Cardiac muscle cell (in vitro differentiated cells and primary cell): Measurements from ENCODE around the gene CCDC6. TPM values are rescaled to one million over a fixed set of nuclear protein-coding genes. Genes with fewer than 3 reads are reported as not detected.

ENCODE experiments used
- DNase-seq, 2 donors: peaks; one replicate each; pipeline versions ENCODE4 v3.0.0 to v3.0.0-alpha.2; 2010 to 2017; ENCODE audit warnings: low read depth in 1 of 2, low spot score in 1 of 2
- H3K27ac ChIP-seq: fragments of 200-600 bp; sonication (generic); 2 replicates; pipeline ENCODE4 v1.5.1; 2016
- H3K27me3 ChIP-seq: fragments of 200-600 bp; sonication (generic); 2 replicates; pipeline ENCODE4 v1.6.0; 2016; ENCODE audit warnings: control low read depth
- H3K36me3 ChIP-seq: fragments of 200-600 bp; sonication (generic); 2 replicates; pipeline ENCODE4 v1.5.1; 2016; ENCODE audit warnings: control low read depth
- H3K4me1 ChIP-seq: fragments of 200-600 bp; sonication (generic); 2 replicates; pipeline ENCODE4 v1.8.1; 2017; ENCODE audit warnings: low read depth, mild to moderate bottlenecking, mixed run types
- H3K4me3 ChIP-seq: fragments of 200-600 bp; sonication (generic); 2 replicates; pipeline ENCODE4 v1.5.1; 2016; ENCODE audit warnings: mild to moderate bottlenecking
- H3K9me3 ChIP-seq: fragments of 200-600 bp; sonication (generic); 2 replicates; pipeline ENCODE4 v1.5.1; 2017; ENCODE audit warnings: low read depth, mild to moderate bottlenecking, control low read depth
- CTCF ChIP-seq: IDR thresholded peaks from 2 replicates; pipeline ENCODE4 v1.5.1; 2012; ENCODE audit warnings: low read depth, mild to moderate bottlenecking, low read length
- polyA plus RNA-seq: library from polyadenylated mRNA; unstranded; fragments of >200 nt; fragmentation: Nextera tagmentation; extraction: Ambion mirVana; gene quantifications from 2 replicates; pipeline ENCODE4 v1.2.1, GENCODE V29; 2016
- total RNA-seq: library from RNA; depleted of rRNA; stranded (reverse); fragments of >200 nt; gene quantifications from 2 replicates; pipeline ENCODE4 v1.2.3, GENCODE V29; 2016

CCDC6 gene
- total and polyA plus RNA-seq, 2 experiments from 2014 or later, result 11.0 to 22.2 TPM

- Histone ChIP-seq H3K27ac (peak overlapping the region; percentile 34), H3K36me3 (no peaks in the 10 kb centered on the region), H3K9me3 (no peaks in the 10 kb centered on the region), H3K4me3 (no peak overlapping the region), H3K27me3 (no peaks in the 10 kb centered on the region), H3K4me1 (peaks cover 38% of the 10 kb centered on the region)
- peak in 1 of 2 donors; percentile 59 for DNase-seq
- no peak for TF ChIP-seq CTCF
These were observed 8.1 kb downstream of the CCDC6 start for GRCh38 chr10:59898125-59898835.

- DNase-seq, result peak in 1 of 2 donors; percentile 25
These were observed 10.2 kb downstream of the CCDC6 start for GRCh38 chr10:59896191-59896590.

GRCh38 chr10:59895629-59896116 is 10.7 kb downstream of the CCDC6 start:
- H3K4me3 ChIP-seq, result no peak overlapping the region
- no peaks in the 10 kb centered on the region for H3K27me3 ChIP-seq
- H3K27ac ChIP-seq, result peak overlapping the region; percentile 75
- no peaks in the 10 kb centered on the region for H3K36me3 ChIP-seq
- no peak for TF ChIP-seq CTCF
- no peak for DNase-seq
- no peaks in the 10 kb centered on the region for H3K9me3 ChIP-seq
- H3K4me1 ChIP-seq, result peaks cover 38% of the 10 kb centered on the region

More at GRCh38 chr10:59896191-59896590, 10.2 kb downstream of the CCDC6 start:
- H3K4me1 ChIP-seq, result peaks cover 38% of the 10 kb centered on the region
- H3K9me3 ChIP-seq, result no peaks in the 10 kb centered on the region
- no peaks in the 10 kb centered on the region for H3K36me3 ChIP-seq
- H3K27me3 ChIP-seq, result no peaks in the 10 kb centered on the region
- H3K4me3 ChIP-seq, result no peak overlapping the region
- peak overlapping the region; percentile 75 for H3K27ac ChIP-seq
- TF ChIP-seq CTCF, result no peak

GRCh38 chr10:59894114-59894513 is 12.2 kb downstream of the CCDC6 start:
- H3K27me3 ChIP-seq, result no peaks in the 10 kb centered on the region
- no peak for TF ChIP-seq CTCF
- H3K4me3 ChIP-seq, result no peak overlapping the region
- peak in 1 of 2 donors; percentile 87 for DNase-seq
- H3K9me3 ChIP-seq, result no peaks in the 10 kb centered on the region
- no peaks in the 10 kb centered on the region for H3K36me3 ChIP-seq
- H3K4me1 ChIP-seq, result peaks cover 32% of the 10 kb centered on the region
- H3K27ac ChIP-seq, result no peak overlapping the region

GRCh38 chr10:59892697-59893096 is 13.7 kb downstream of the CCDC6 start:
- peaks cover 21% of the 10 kb centered on the region for H3K4me1 ChIP-seq
- H3K27me3 ChIP-seq, result no peaks in the 10 kb centered on the region
- H3K9me3 ChIP-seq, result no peaks in the 10 kb centered on the region
- no peak overlapping the region for H3K27ac ChIP-seq
- no peak for DNase-seq
- no peak for TF ChIP-seq CTCF
- no peaks in the 10 kb centered on the region for H3K36me3 ChIP-seq
- no peak overlapping the region for H3K4me3 ChIP-seq
